Activated T-cell treated with anti-CD3 and anti-CD28 coated beads for 48 hours (primary cell): Measurements from ENCODE around the gene FAM50B.
"Not testable (repeated sequence)": the region's sequence is repeated elsewhere in the genome, so short reads cannot be mapped to it uniquely, and the experiment has no call there.

ENCODE experiments used
- DNase-seq: peaks from one replicate; pipeline ENCODE4 v3.0.0-alpha.2; 2020; ENCODE audit warnings: low read depth

The FAM50B gene

GRCh38 chr6:3849681-3850450, 693 bp downstream of the FAM50B start:
- no peak for DNase-seq

DNA sequence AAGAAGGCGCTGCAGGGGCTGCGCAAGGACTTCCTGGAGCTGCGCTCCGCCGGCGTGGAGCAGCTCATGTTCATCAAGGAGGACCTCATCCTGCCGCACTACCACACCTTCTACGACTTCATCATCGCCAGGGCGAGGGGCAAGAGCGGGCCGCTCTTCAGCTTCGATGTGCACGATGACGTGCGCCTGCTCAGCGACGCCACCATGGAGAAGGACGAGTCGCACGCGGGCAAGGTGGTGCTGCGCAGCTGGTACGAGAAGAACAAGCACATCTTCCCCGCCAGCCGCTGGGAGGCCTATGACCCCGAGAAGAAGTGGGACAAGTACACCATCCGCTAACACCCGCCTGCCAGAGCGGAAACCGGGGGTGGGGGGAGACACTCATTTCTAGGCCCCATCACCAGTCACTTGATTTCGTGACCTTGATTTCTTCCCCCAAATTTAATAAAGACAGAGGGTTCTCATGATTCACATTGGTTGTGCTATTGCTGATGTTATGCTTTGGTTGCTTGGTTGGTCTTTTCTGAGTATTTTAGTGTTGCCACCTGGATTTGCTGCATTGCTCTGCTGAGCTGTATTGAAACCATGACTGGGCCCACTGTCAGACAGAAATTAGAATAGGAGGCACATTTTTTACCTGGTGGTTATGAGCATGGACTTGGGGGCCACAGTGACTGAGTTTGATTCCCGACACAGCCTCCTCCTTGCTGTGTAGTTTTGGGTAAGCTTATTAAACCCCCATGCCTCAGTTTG, 1.5 kb downstream of the FAM50B start:
- peak; percentile 52 for DNase-seq

GRCh38 chr6:3851839-3852238, 2.7 kb downstream of the FAM50B start:
- no peak for DNase-seq

GRCh38 chr6:3852391-3852790, 3.2 kb downstream of the FAM50B start:
- DNase-seq, result no peak

- no peak for DNase-seq
Measured at GRCh38 chr6:3855866-3856265, 6.7 kb downstream of the FAM50B start.

DNA sequence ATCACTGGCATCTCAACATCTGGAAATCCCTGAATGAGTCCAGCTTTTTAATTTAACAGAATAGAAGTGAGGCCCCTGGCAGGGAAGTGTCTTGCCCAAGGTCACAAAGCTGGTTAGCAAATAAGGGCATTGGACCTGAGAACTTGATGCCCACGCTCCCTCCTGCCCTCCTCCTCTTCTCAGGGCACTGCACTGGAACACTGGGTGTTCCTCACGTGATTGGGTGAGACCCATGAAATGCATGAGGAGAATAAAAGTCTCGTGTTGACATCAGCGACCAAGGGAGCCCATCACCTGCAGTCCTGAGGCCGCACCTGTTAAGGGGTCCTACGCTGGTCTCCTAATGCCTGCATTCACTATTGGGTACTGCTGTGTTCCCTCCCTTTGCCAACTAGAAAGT, 7.4 kb downstream of the FAM50B start:
- DNase-seq, result no peak

- no peak for DNase-seq
Measured at GRCh38 chr6:3857468-3858456, 8.6 kb downstream of the FAM50B start.

DNA sequence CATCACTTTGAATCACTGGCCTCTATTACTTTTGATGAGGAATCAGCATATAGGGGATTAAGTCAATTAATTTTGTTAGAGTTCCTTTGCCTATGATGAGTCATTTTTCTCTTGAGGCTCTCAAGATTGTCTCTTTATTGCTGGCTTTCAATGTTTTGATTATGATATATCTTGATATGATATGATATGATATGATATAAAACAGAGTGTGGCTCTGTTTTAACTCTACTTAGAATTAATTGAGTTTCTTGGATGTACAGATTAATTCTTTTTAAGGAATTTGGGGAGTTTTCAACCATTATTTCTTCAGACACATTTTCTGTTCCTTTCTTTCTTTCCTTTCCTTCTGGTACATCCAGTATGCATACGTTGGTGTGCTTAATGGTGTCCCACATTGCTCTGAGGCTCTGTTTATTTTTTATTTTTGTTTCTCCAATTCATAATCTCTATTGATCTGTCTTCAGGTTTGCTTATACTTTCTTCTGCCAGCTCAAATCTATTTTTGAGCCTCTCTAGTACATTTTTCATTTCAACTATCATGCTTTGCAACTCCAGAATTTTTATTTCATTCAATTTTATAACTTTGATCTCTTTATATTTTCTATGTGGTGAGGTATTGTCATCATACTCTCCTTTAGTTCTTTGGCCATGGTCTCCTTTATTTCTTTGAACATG, 10.8 kb downstream of the FAM50B start:
- no peak for DNase-seq

DNA sequence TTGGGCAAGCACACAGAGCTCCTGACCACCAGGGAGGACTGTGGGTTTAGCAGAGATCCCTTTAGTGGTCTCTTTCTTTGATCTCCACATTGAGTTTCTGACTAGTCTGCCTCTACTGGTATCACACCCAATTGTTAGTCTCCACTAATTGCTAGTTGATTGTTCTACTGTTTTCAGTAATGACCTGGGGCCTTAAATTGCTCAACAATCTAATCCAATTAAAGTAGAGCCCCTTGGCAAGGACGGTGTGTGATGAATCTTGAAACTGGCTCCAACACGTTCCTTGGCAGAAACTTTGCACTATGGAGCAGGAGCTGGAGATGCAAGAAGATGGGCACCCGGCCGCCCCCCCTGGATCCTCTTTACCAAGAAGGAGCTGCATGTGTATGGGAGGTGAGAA, 12.3 kb downstream of the FAM50B start:
- DNase-seq, result no peak

- DNase-seq, result no peak
Measured at GRCh38 chr6:3862038-3862437, 12.9 kb downstream of the FAM50B start.

- not testable (repeated sequence) for DNase-seq
Measured at GRCh38 chr6:3863322-3863721, 14.1 kb downstream of the FAM50B start.

DNA sequence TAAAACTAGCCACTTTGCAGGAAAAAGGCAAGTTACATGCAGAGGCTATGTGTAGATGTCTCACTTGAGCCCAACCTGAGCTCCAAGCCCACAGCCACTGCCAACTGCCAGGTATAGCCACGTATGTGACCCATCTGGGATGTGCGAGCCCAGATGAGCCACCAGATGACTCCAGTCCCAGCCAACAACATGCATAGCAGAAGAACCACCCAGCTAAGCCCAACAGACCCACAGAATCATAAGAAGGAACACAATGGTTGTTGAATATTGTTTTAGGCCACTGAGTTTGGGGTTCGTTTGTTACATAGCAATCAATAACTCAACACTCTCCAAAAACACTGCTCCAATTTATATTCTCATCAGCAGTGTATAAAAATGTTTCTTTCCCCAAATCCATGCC, 16.3 kb downstream of the FAM50B start:
- no peak for DNase-seq

GRCh38 chr6:3867641-3868502, 18.7 kb downstream of the FAM50B start:
- DNase-seq, result no peak

DNA sequence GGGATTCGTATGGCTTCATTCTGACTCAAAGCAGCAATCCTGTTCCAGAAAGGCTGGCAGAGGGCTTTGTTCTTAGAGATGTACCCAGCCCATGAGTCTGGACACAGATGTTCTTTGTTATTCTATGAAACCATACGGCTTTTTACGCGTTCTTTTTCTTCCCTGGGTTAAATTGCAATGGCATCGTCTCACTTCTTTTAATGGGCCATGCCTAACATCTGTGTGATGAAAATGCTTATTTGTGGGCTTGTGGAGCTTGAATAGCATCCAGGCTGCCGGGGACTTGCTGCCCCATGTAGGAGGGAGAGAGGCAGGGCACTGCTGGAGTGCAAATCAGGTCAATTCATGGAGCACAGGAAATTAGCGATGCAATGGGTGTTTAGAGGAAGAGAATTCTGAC, 19.4 kb downstream of the FAM50B start:
- no peak for DNase-seq

DNA sequence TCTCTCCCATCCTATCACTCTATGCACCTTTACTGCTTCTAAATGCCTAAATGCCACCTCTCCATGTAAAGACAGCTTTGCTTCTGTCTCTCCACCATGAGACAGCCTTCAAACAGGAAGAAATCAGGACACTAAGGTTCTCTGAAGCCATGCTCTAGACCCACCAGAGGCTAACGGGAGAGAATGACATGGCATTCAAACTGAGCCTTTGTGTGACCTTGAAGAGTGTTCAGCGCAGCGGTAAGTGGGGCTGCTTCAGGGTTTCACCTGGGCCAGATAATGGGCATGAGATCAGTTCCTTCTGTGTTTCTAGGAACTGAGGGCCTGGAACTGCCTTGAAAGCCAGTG, 20.1 kb downstream of the FAM50B start:
- DNase-seq, result no peak

DNA sequence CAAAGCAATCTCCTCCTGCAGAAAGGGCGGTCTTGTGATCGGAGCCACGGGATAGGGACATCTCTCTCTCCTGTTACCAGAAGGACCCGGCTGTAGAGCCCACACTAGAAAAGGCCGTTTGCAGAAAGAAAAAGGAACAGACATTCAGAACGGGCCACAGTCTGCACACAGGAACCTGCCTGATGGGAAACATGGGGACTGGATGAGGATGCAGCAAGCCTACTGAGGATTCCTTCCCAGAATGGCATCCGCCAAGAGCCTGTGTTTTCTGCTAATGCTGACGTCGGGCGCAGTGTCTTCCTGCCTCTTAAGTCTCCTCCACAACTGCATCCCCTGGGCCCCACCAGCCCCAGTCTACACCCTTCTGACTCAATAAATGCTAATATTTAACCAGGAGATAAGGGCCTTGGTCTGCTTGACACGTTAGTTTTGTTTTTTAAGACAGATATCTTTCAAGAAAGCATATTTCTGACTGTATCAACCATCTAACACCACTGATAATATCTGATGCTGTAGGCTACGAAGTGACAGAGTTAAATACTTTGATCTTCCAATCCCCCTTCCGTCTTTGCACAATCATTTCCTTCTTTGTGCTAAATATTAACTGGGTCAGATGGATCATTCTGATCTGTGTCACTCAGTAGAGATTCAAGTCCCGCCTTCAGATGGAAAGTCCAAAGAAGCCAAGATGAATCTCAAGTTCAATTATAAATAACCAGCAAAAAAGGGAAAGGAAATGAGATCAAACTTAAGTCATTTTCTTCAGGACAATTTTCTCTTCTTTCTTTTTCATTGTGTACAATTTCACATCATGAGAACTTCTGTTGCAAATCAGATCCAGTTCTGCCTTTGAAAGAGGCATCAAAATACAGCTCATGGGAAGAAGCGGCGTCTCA, 20.7 kb downstream of the FAM50B start:
- no peak for DNase-seq

DNA sequence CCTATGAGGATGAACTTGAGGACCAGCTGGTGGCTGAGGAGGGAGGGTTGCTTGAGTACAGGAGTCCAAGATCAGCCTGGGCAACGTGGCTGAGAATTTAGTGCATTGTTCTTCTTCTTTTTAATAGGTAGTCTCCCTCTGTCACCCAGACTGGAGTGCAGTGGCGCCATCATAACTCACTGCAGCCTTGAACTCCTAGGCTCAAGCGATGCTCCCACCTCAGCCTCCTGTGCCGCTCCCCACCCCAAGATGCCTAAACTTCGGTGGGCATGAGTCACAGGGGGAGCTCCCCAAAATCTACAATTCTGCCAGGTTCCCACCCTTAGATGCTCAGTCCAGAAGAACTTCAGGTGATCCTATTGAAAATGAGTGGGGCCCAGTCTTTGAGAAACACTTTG, 21.4 kb downstream of the FAM50B start:
- no peak for DNase-seq

DNA sequence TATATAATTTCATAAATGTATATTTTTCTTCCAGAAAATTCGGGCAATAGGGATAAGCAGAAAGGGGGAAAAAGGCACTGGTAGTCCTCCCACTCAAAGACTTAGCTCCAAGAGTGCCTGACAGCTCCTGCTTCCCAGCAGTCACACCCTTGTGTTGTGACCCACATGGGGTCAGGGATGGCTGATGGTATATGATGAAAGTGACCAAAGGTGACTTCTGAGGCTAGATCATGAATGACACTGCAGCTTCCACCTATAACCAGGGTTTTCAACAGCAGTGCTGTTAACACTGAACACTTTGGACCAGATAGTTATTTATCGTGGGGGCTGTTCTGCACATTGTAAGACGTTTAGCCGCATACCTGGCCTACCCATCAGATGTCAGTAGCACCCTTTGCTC, 22.3 kb downstream of the FAM50B start:
- no peak for DNase-seq

- DNase-seq, result no peak
Measured at GRCh38 chr6:3871939-3872338, 22.8 kb downstream of the FAM50B start.

- DNase-seq, result no peak
Measured at GRCh38 chr6:3872370-3872854, 23.2 kb downstream of the FAM50B start.
